ENCODE data around the gene SPOP.
A peak's percentile ranks its signal among the peaks of the same experiment; 100 is the strongest.

The SPOP gene

GRCh38 chr17:49582055-49582722 is 95.7 kb downstream of the SPOP start:
- DNase-seq: no peak

- DNase-seq: no peak
These were observed 96.3 kb downstream of the SPOP start for GRCh38 chr17:49581648-49581998.

GRCh38 chr17:49580981-49581647 is 96.8 kb downstream of the SPOP start:
- DNase-seq: no peak

GRCh38 chr17:49580055-49580721 is 97.7 kb downstream of the SPOP start:
- DNase-seq: no peak

GRCh38 chr17:49579522-49579921 is 98.4 kb downstream of the SPOP start:
- no peak for DNase-seq

GRCh38 chr17:49578952-49579500 is 98.9 kb downstream of the SPOP start:
- no peak for DNase-seq

GRCh38 chr17:49578414-49578813 is 99.5 kb downstream of the SPOP start:
- DNase-seq: no peak

- DNase-seq: no peak
These were observed 99.9 kb downstream of the SPOP start for GRCh38 chr17:49577963-49578362.

GRCh38 chr17:49577650-49577934 is 100.3 kb downstream of the SPOP start:
- no peak for DNase-seq

- no peak for DNase-seq
These were observed 100.8 kb downstream of the SPOP start for GRCh38 chr17:49576917-49577649.

- DNase-seq: peak; percentile 57
These were observed 101.6 kb downstream of the SPOP start for GRCh38 chr17:49576088-49576916.

GRCh38 chr17:49575679-49576087 is 102.2 kb downstream of the SPOP start, which contains the start of gene NXPH3:
Gene NXPH3 (plus strand): TSS chr17:49575871. CDS start chr17:49576220, 349 bp downstream.
- peak; percentile 40 for DNase-seq

- DNase-seq: no peak
These were observed 102.8 kb downstream of the SPOP start for GRCh38 chr17:49574945-49575678.

GRCh38 chr17:49574323-49574781 is 103.5 kb downstream of the SPOP start:
- DNase-seq: no peak

- no peak for DNase-seq
These were observed 104.2 kb downstream of the SPOP start for GRCh38 chr17:49573510-49574322.

- no peak for DNase-seq
These were observed 105.0 kb downstream of the SPOP start for GRCh38 chr17:49572806-49573420.

- DNase-seq: no peak
These were observed 105.7 kb downstream of the SPOP start for GRCh38 chr17:49572226-49572625.

- no peak for DNase-seq
These were observed 106.1 kb downstream of the SPOP start for GRCh38 chr17:49571764-49572163.

- no peak for DNase-seq
These were observed 106.6 kb downstream of the SPOP start for GRCh38 chr17:49571283-49571682.

Data from NCI-H146 (cell line).